ENCODE data around the gene ABCB8. TPM values are rescaled to one million over a fixed set of nuclear protein-coding genes. Genes with fewer than 3 reads are reported as not detected.
A peak's percentile ranks its signal among the peaks of the same experiment; 100 is the strongest.

The ABCB8 gene
- total RNA-seq, 1 donor from 2014 or later = 17.4 TPM

- peak overlapping the region; percentile 88 for H3K4me3 Mint-ChIP-seq (ENCODE audit: unreplicated experiment)
- TF ChIP-seq, protein P1, sequence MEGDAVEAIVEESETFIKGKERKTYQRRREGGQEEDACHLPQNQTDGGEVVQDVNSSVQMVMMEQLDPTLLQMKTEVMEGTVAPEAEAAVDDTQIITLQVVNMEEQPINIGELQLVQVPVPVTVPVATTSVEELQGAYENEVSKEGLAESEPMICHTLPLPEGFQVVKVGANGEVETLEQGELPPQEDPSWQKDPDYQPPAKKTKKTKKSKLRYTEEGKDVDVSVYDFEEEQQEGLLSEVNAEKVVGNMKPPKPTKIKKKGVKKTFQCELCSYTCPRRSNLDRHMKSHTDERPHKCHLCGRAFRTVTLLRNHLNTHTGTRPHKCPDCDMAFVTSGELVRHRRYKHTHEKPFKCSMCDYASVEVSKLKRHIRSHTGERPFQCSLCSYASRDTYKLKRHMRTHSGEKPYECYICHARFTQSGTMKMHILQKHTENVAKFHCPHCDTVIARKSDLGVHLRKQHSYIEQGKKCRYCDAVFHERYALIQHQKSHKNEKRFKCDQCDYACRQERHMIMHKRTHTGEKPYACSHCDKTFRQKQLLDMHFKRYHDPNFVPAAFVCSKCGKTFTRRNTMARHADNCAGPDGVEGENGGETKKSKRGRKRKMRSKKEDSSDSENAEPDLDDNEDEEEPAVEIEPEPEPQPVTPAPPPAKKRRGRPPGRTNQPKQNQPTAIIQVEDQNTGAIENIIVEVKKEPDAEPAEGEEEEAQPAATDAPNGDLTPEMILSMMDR (IDR thresholded peaks at IDR 0.05; ENCODE audit: unreplicated experiment) = peak; percentile 38
- H3K27me3 Mint-ChIP-seq (ENCODE audit: unreplicated experiment) = peaks cover 11% of the 10 kb centered on the region
- H3K27ac Mint-ChIP-seq (ENCODE audit: unreplicated experiment) = no peak overlapping the region
- no peaks in the 10 kb centered on the region for H3K9me3 Mint-ChIP-seq (ENCODE audit: unreplicated experiment)
- H3K4me1 Mint-ChIP-seq (ENCODE audit: unreplicated experiment) = peaks cover 35% of the 10 kb centered on the region
- DNase-seq (ENCODE audit: low spot score) = no peak
- H3K36me3 Mint-ChIP-seq (ENCODE audit: low read depth, unreplicated experiment) = peaks cover 3% of the 10 kb centered on the region
Observed at GRCh38 chr7:151060113-151060415, 31.8 kb downstream of the ABCB8 start.

GRCh38 chr7:151060416-151061212 is 32.4 kb downstream of the ABCB8 start:
- no peak for DNase-seq (ENCODE audit: low spot score)
- peak overlapping the region; percentile 88 for H3K4me3 Mint-ChIP-seq (ENCODE audit: unreplicated experiment)
- H3K4me1 Mint-ChIP-seq (ENCODE audit: unreplicated experiment) = peaks cover 35% of the 10 kb centered on the region
- peaks cover 11% of the 10 kb centered on the region for H3K27me3 Mint-ChIP-seq (ENCODE audit: unreplicated experiment)
- no peaks in the 10 kb centered on the region for H3K9me3 Mint-ChIP-seq (ENCODE audit: unreplicated experiment)
- TF ChIP-seq, protein P1 (IDR thresholded peaks at IDR 0.05; ENCODE audit: unreplicated experiment) = no peak
- peaks cover 8% of the 10 kb centered on the region for H3K36me3 Mint-ChIP-seq (ENCODE audit: low read depth, unreplicated experiment)
- no peak overlapping the region for H3K27ac Mint-ChIP-seq (ENCODE audit: unreplicated experiment)

GRCh38 chr7:151061213-151062110 is 33.2 kb downstream of the ABCB8 start:
- TF ChIP-seq, protein P1 (IDR thresholded peaks at IDR 0.05; ENCODE audit: unreplicated experiment) = no peak
- Mint-ChIP-seq H3K4me1 (ENCODE audit: unreplicated experiment) (peaks cover 30% of the 10 kb centered on the region), H3K36me3 (ENCODE audit: low read depth, unreplicated experiment) (peaks cover 8% of the 10 kb centered on the region), H3K4me3 (ENCODE audit: unreplicated experiment) (peak overlapping the region; percentile 85), H3K9me3 (ENCODE audit: unreplicated experiment) (no peaks in the 10 kb centered on the region), H3K27ac (ENCODE audit: unreplicated experiment) (no peak overlapping the region), H3K27me3 (ENCODE audit: unreplicated experiment) (peaks cover 11% of the 10 kb centered on the region)
- DNase-seq (ENCODE audit: low spot score) = no peak

GRCh38 chr7:151062111-151062398 is 33.8 kb downstream of the ABCB8 start:
- TF ChIP-seq, protein P1 (IDR thresholded peaks at IDR 0.05; ENCODE audit: unreplicated experiment) = no peak
- H3K4me1 Mint-ChIP-seq (ENCODE audit: unreplicated experiment) = peaks cover 25% of the 10 kb centered on the region
- peaks cover 8% of the 10 kb centered on the region for H3K36me3 Mint-ChIP-seq (ENCODE audit: low read depth, unreplicated experiment)
- peaks cover 10% of the 10 kb centered on the region for H3K27me3 Mint-ChIP-seq (ENCODE audit: unreplicated experiment)
- no peak for DNase-seq (ENCODE audit: low spot score)
- H3K9me3 Mint-ChIP-seq (ENCODE audit: unreplicated experiment) = no peaks in the 10 kb centered on the region
- H3K4me3 Mint-ChIP-seq (ENCODE audit: unreplicated experiment) = peak overlapping the region; percentile 85
- H3K27ac Mint-ChIP-seq (ENCODE audit: unreplicated experiment) = no peak overlapping the region
